Ishikawa (cell line): ENCODE measurements around the gene ZNF385C.

Experiments
- CEBPB ChIP-seq: IDR thresholded peaks from 2 replicates; pipeline ENCODE4 v1.6.1; 2012
- CREB1 ChIP-seq: IDR thresholded peaks from 2 replicates; pipeline ENCODE4 v1.6.1; 2012; ENCODE audit warnings: low read depth
- EGR1 ChIP-seq: IDR thresholded peaks from 2 replicates; pipeline ENCODE4 v1.6.1; 2012
- EP300 ChIP-seq: IDR thresholded peaks from 2 replicates; pipeline ENCODE4 v1.6.1; 2012; ENCODE audit warnings: borderline replicate concordance
- FOXM1 ChIP-seq: IDR thresholded peaks from 2 replicates; pipeline ENCODE4 v1.6.1; 2012; ENCODE audit warnings: low read depth, borderline replicate concordance
- MAX ChIP-seq: IDR thresholded peaks from 2 replicates; pipeline ENCODE4 v1.6.1; 2012
- NFIC ChIP-seq: IDR thresholded peaks from 2 replicates; pipeline ENCODE4 v1.6.1; 2012
- RAD21 ChIP-seq: IDR thresholded peaks from 2 replicates; pipeline ENCODE4 v1.6.1; 2012; ENCODE audit warnings: low read depth
- REST ChIP-seq: IDR thresholded peaks from 2 replicates; pipeline ENCODE4 v1.6.1; 2012; ENCODE audit warnings: low read depth, mild to moderate bottlenecking
- TAF1 ChIP-seq: IDR thresholded peaks from 2 replicates; pipeline ENCODE4 v1.6.1; 2012; ENCODE audit warnings: low read depth, mild to moderate bottlenecking
- TCF12 ChIP-seq: IDR thresholded peaks from 2 replicates; pipeline ENCODE4 v1.6.1; 2012; ENCODE audit warnings: low read depth
- TEAD4 ChIP-seq: IDR thresholded peaks from 2 replicates; pipeline ENCODE4 v1.6.1; 2012
- USF1 ChIP-seq: IDR thresholded peaks from 2 replicates; pipeline ENCODE4 v1.6.1; 2012
- YY1 ChIP-seq: IDR thresholded peaks from 2 replicates; pipeline ENCODE4 v1.6.1; 2012; ENCODE audit warnings: low read depth
- ZBTB7A ChIP-seq: IDR thresholded peaks from 2 replicates; pipeline ENCODE4 v1.6.1; 2012; ENCODE audit warnings: low read depth

Gene ZNF385C

GRCh38 chr17:42135664-42136653 lies 37.7 kb upstream of the ZNF385C start:
- TF ChIP-seq NFIC (no peak), EP300 (no peak), CREB1 (no peak), TEAD4 (no peak), TAF1 (no peak), ZBTB7A (no peak), USF1 (no peak), EGR1 (no peak), FOXM1 (no peak), REST (no peak), MAX (no peak), TCF12 (no peak), YY1 (no peak), CEBPB (no peak), RAD21 (no peak)

DNA sequence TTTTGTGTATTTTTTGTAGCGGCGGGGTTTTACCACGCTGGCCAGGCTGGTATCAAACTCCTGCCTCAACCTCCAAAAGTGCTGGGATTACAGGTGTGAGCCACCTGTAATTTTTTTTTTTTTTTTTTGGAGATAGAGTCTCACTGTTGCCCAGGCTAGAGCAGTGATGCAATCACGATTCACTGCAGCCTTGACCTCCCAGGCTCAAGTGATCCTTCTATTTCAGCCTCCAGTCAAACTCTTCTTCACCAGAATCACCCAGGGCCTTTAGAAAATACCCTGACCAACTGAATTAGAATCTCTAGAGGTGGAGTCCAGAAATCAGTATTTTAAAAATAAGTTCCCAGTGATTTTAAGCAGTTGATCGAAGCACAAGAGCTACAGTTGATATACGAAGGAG lies 36.9 kb upstream of the ZNF385C start:
- TF ChIP-seq YY1 (no peak), MAX (0 out of 2 replicates have a peak, but pooled peaks have one; percentile 0)

- TF ChIP-seq EGR1 (no peak), NFIC (peak; percentile 61)
These were observed 35.3 kb upstream of the ZNF385C start for GRCh38 chr17:42133461-42134041.

- no peak for TF ChIP-seq FOXM1
- TF ChIP-seq MAX = 0 out of 2 replicates have a peak, but pooled peaks have one; percentile 37
- peak; percentile 75 for TF ChIP-seq USF1
These were observed 34.7 kb upstream of the ZNF385C start for GRCh38 chr17:42132941-42133340.

GRCh38 chr17:42131981-42132432 lies 33.7 kb upstream of the ZNF385C start:
- TF ChIP-seq NFIC (no peak), YY1 (no peak), ZBTB7A (no peak), REST (no peak), FOXM1 (no peak)

DNA sequence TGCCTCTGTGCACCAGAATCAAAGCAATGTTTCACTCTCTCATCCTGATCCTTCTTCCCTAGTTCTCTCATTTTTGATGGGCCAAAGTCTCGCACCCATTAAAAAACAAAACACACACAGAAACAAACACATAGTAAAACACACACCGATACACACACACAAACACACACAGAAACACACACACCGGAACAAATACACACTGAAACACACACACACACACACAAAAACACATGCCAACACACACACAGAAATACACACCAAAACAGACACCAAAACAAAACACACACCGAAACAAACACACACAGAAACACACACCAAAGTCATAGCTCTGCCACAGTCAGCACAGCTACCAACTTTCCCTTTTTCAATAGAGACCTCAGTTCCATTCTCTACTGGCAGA lies 33.0 kb upstream of the ZNF385C start:
- no peak for TF ChIP-seq EP300
- TF ChIP-seq RAD21 = no peak
- no peak for TF ChIP-seq TAF1
- TF ChIP-seq ZBTB7A = no peak
- no peak for TF ChIP-seq EGR1
- no peak for TF ChIP-seq TCF12
- no peak for TF ChIP-seq CEBPB
- TF ChIP-seq YY1 = no peak
